Rectal smooth muscle tissue (tissue), 1 donor: ENCODE data around the gene CAMK2A.
"Not testable (repeated sequence)": the region's sequence is repeated elsewhere in the genome, so short reads cannot be mapped to it uniquely, and the experiment has no call there.

Source experiments
- H3K27ac ChIP-seq: one replicate; pipeline ENCODE4 v1.7.0; 2013; ENCODE audit warnings: low read depth, low read length, inconsistent platforms
- H3K27me3 ChIP-seq: one replicate; pipeline ENCODE4 v1.7.0; 2013; ENCODE audit warnings: low read length; ENCODE audit not compliant: control insufficient read depth, insufficient read depth
- H3K36me3 ChIP-seq: one replicate; pipeline ENCODE4 v1.7.0; 2013; ENCODE audit warnings: low read length; ENCODE audit not compliant: control insufficient read depth, insufficient read depth
- H3K4me1 ChIP-seq: one replicate; pipeline ENCODE4 v1.7.0; 2013; ENCODE audit warnings: low read length; ENCODE audit not compliant: control insufficient read depth, insufficient read depth
- H3K4me3 ChIP-seq: one replicate; pipeline ENCODE4 v1.7.0; 2013; ENCODE audit warnings: low read length
- H3K9ac ChIP-seq: one replicate; pipeline ENCODE4 v1.7.0; 2013; ENCODE audit warnings: low read length

Gene CAMK2A

GRCh38 chr5:150242251-150242894, 47.2 kb downstream of the CAMK2A start:
- Histone ChIP-seq H3K9ac (no peak overlapping the region), H3K36me3 (no peaks in the 10 kb centered on the region), H3K4me3 (no peak overlapping the region), H3K27ac (no peak overlapping the region), H3K27me3 (no peaks in the 10 kb centered on the region), H3K4me1 (peaks cover 6% of the 10 kb centered on the region)

GRCh38 chr5:150241298-150242160, 48.0 kb downstream of the CAMK2A start:
- Histone ChIP-seq H3K27ac (no peak overlapping the region), H3K9ac (no peak overlapping the region), H3K4me3 (no peak overlapping the region), H3K4me1 (peaks cover 6% of the 10 kb centered on the region), H3K27me3 (no peaks in the 10 kb centered on the region), H3K36me3 (no peaks in the 10 kb centered on the region)

- no peaks in the 10 kb centered on the region for H3K27me3 ChIP-seq
- H3K4me3 ChIP-seq, result no peak overlapping the region
- H3K27ac ChIP-seq, result no peak overlapping the region
- H3K36me3 ChIP-seq, result no peaks in the 10 kb centered on the region
- no peak overlapping the region for H3K9ac ChIP-seq
- H3K4me1 ChIP-seq, result no peaks in the 10 kb centered on the region
Measured at GRCh38 chr5:150239794-150240122, 49.8 kb downstream of the CAMK2A start.

GRCh38 chr5:150239099-150239793, 50.3 kb downstream of the CAMK2A start:
- Histone ChIP-seq H3K36me3 (no peaks in the 10 kb centered on the region), H3K4me1 (no peaks in the 10 kb centered on the region), H3K4me3 (no peak overlapping the region), H3K27me3 (no peaks in the 10 kb centered on the region), H3K27ac (no peak overlapping the region), H3K9ac (no peak overlapping the region)

GRCh38 chr5:150238646-150239045, 50.9 kb downstream of the CAMK2A start:
- no peaks in the 10 kb centered on the region for H3K36me3 ChIP-seq
- H3K4me3 ChIP-seq, result no peak overlapping the region
- H3K27ac ChIP-seq, result no peak overlapping the region
- no peaks in the 10 kb centered on the region for H3K4me1 ChIP-seq
- no peaks in the 10 kb centered on the region for H3K27me3 ChIP-seq
- H3K9ac ChIP-seq, result no peak overlapping the region

GRCh38 chr5:150236981-150237754, 52.4 kb downstream of the CAMK2A start:
- H3K4me3 ChIP-seq, result no peak overlapping the region
- no peaks in the 10 kb centered on the region for H3K36me3 ChIP-seq
- no peaks in the 10 kb centered on the region for H3K4me1 ChIP-seq
- H3K9ac ChIP-seq, result no peak overlapping the region
- no peak overlapping the region for H3K27ac ChIP-seq
- no peaks in the 10 kb centered on the region for H3K27me3 ChIP-seq

- no peaks in the 10 kb centered on the region for H3K4me1 ChIP-seq
- no peak overlapping the region for H3K9ac ChIP-seq
- H3K27me3 ChIP-seq, result no peaks in the 10 kb centered on the region
- no peaks in the 10 kb centered on the region for H3K36me3 ChIP-seq
- no peak overlapping the region for H3K27ac ChIP-seq
- H3K4me3 ChIP-seq, result no peak overlapping the region
Measured at GRCh38 chr5:150236313-150236712, 53.3 kb downstream of the CAMK2A start.

- Histone ChIP-seq H3K9ac (no peak overlapping the region), H3K27ac (no peak overlapping the region), H3K36me3 (no peaks in the 10 kb centered on the region), H3K4me1 (no peaks in the 10 kb centered on the region), H3K27me3 (no peaks in the 10 kb centered on the region), H3K4me3 (no peak overlapping the region)
Measured at GRCh38 chr5:150235500-150235854, 54.1 kb downstream of the CAMK2A start.

- Histone ChIP-seq H3K4me1 (no peaks in the 10 kb centered on the region), H3K27me3 (no peaks in the 10 kb centered on the region), H3K36me3 (no peaks in the 10 kb centered on the region), H3K27ac (no peak overlapping the region), H3K4me3 (no peak overlapping the region), H3K9ac (no peak overlapping the region)
Measured at GRCh38 chr5:150234576-150235499, 54.7 kb downstream of the CAMK2A start.

- not testable (repeated sequence) for H3K27me3 ChIP-seq, H3K36me3 ChIP-seq, H3K9ac ChIP-seq, H3K27ac ChIP-seq, H3K4me1 ChIP-seq, H3K4me3 ChIP-seq
Measured at GRCh38 chr5:150233706-150234105, 55.9 kb downstream of the CAMK2A start.

GRCh38 chr5:150230842-150231241, 58.7 kb downstream of the CAMK2A start:
- Histone ChIP-seq H3K36me3 (no peaks in the 10 kb centered on the region), H3K27ac (no peak overlapping the region), H3K27me3 (no peaks in the 10 kb centered on the region), H3K4me3 (no peak overlapping the region), H3K4me1 (no peaks in the 10 kb centered on the region), H3K9ac (no peak overlapping the region)
